Lower leg skin (tissue), 3 donors: ENCODE data around the gene LGALS9.
A peak's percentile ranks its signal among the peaks of the same experiment; 100 is the strongest.

Source experiments
- POLR2A ChIP-seq, 2 donors: fragments of 450-650 bp; IDR thresholded peaks; one replicate each; pipeline ENCODE4 v1.6.1; 2016 to 2017; ENCODE audit warnings: antibody characterized with exemption in 2 of 2, mild to moderate bottlenecking in 1 of 2, moderate library complexity in 1 of 2
- TF ChIP-seq, protein P1 (sequence below), 3 donors: fragments of 450-650 bp; IDR thresholded peaks; one replicate each; pipeline ENCODE4 v1.5.1; 2016; ENCODE audit warnings: antibody characterized with exemption in 3 of 3, mild to moderate bottlenecking in 3 of 3, moderate library complexity in 2 of 3

DNA sequence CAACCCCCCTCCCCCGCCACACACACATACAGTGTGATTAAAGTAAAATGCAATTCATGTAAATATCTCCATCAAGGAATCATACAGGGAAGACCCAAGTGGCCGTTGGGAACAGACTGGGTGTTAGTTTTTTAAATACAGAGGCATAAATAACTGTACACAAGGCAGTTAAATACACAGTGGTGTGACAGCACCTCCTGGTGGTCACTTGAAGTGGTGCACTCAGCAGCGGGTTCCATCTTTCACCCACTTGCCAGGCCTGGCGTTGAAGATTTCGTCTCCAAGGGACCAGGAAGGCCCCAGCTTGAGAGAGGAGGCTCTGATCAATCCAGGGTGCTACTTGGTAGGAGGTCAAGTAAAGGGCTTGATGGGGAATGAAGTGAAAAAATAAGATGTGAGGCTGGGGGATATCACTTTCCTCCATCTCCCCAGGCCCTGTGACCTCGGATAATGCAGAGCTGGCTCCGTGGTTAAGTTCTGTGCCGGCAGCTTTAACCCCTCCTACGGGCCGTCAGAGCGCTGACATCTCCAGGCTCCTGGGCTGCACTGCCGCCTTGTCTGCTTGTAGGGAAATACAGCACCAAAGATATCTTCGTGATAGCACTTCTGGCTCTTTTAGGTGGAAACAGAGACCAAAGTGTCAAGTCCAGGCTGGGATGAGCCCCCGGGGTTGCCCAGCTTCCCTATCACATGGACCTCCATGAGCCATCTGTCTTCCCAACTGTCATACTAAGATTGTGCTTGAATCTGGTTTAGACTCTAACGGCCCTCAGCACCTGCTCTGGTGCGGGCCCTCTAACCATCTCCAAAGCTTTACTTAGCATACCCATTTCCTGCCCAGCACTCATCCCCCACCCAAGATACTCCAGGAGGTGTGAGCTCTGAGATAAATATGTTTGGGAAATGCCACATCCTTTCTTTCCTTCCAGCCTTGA is 20.7 kb downstream of the LGALS9 start:
- no peak for TF ChIP-seq POLR2A (IDR thresholded peaks at IDR 0.05)
- TF ChIP-seq, protein P1, sequence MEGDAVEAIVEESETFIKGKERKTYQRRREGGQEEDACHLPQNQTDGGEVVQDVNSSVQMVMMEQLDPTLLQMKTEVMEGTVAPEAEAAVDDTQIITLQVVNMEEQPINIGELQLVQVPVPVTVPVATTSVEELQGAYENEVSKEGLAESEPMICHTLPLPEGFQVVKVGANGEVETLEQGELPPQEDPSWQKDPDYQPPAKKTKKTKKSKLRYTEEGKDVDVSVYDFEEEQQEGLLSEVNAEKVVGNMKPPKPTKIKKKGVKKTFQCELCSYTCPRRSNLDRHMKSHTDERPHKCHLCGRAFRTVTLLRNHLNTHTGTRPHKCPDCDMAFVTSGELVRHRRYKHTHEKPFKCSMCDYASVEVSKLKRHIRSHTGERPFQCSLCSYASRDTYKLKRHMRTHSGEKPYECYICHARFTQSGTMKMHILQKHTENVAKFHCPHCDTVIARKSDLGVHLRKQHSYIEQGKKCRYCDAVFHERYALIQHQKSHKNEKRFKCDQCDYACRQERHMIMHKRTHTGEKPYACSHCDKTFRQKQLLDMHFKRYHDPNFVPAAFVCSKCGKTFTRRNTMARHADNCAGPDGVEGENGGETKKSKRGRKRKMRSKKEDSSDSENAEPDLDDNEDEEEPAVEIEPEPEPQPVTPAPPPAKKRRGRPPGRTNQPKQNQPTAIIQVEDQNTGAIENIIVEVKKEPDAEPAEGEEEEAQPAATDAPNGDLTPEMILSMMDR (IDR thresholded peaks at IDR 0.05): peak in 1 of 3 donors; percentile 74
